Neuronal stem cell (in vitro differentiated cells): ENCODE data around the gene DNMT3B. TPM values are rescaled to one million over a fixed set of nuclear protein-coding genes. Genes with fewer than 3 reads are reported as not detected.
"Not testable (repeated sequence)": the region's sequence is repeated elsewhere in the genome, so short reads cannot be mapped to it uniquely, and the experiment has no call there.

ENCODE experiments used
- DNase-seq: peaks from one replicate; pipeline ENCODE4 v3.0.0-alpha.2; 2013; ENCODE audit warnings: low spot score
- H2AFZ ChIP-seq: one replicate; pipeline ENCODE4 v1.6.1; 2013; ENCODE audit warnings: mild to moderate bottlenecking, low read length, inconsistent platforms
- H2AK5ac ChIP-seq: 2 replicates; pipeline ENCODE4 v1.6.1; 2013; ENCODE audit warnings: low read depth, mild to moderate bottlenecking, inconsistent platforms, low read length, moderate library complexity, mixed read lengths
- H2BK120ac ChIP-seq: 2 replicates; pipeline ENCODE4 v1.6.1; 2013; ENCODE audit warnings: low read depth, mild to moderate bottlenecking, inconsistent platforms, low read length, moderate library complexity, mixed read lengths
- H2BK12ac ChIP-seq: one replicate; pipeline ENCODE4 v1.6.1; 2013; ENCODE audit warnings: low read length, inconsistent platforms
- H2BK15ac ChIP-seq: 2 replicates; pipeline ENCODE4 v1.6.1; 2013; ENCODE audit warnings: mild to moderate bottlenecking, low read length, inconsistent platforms, mixed read lengths
- H2BK5ac ChIP-seq: one replicate; pipeline ENCODE4 v1.6.1; 2013; ENCODE audit warnings: inconsistent platforms, mild to moderate bottlenecking, low read length, moderate library complexity
- H3K14ac ChIP-seq: one replicate; pipeline ENCODE4 v1.6.1; 2013; ENCODE audit warnings: low read length, inconsistent platforms
- H3K18ac ChIP-seq: 2 replicates; pipeline ENCODE4 v1.6.1; 2013; ENCODE audit warnings: low read length, inconsistent platforms
- H3K23ac ChIP-seq: 2 replicates; pipeline ENCODE4 v1.6.1; 2013; ENCODE audit warnings: low read depth, mild to moderate bottlenecking, mixed read lengths, low read length, inconsistent platforms; ENCODE audit not compliant: poor library complexity
- H3K27ac ChIP-seq: replicated peaks from 3 replicates; pipeline ENCODE4 v1.5.1; 2013; ENCODE audit warnings: low read length, inconsistent platforms
- H3K27me3 ChIP-seq, 3 experiments: 2 replicates each; pipeline ENCODE4 v1.6.1; 2013; ENCODE audit warnings: low read length in 3 of 3, mild to moderate bottlenecking in 2 of 3, inconsistent platforms in 1 of 3, low read depth in 1 of 3, mixed read lengths in 1 of 3, moderate library complexity in 1 of 3; ENCODE audit not compliant: control insufficient read depth in 3 of 3, insufficient read depth in 3 of 3
- H3K36me3 ChIP-seq, 2 donors: replicated peaks in 1 of 2; 2 replicates each; pipeline ENCODE4 v1.6.1; 2013; ENCODE audit warnings: low read length in 2 of 2; ENCODE audit not compliant: control insufficient read depth in 2 of 2, insufficient read depth in 2 of 2
- H3K4ac ChIP-seq: 2 replicates; pipeline ENCODE4 v1.6.1; 2013; ENCODE audit warnings: inconsistent platforms, mild to moderate bottlenecking, low read length, moderate library complexity
- H3K4me1 ChIP-seq, 2 donors: 1 replicate in 1 of 2; 2 replicates in 1 of 2; pipeline ENCODE4 v1.6.1; 2013; ENCODE audit warnings: low read length in 2 of 2, low read depth in 1 of 2; ENCODE audit not compliant: control insufficient read depth in 2 of 2, insufficient read depth in 1 of 2
- H3K4me2 ChIP-seq: one replicate; pipeline ENCODE4 v1.6.1; 2013; ENCODE audit warnings: mild to moderate bottlenecking, low read length, inconsistent platforms; ENCODE audit not compliant: insufficient read depth, poor library complexity, severe bottlenecking
- H3K4me3 ChIP-seq, 2 donors: 2 replicates each; pipeline ENCODE4 v1.5.1; 2013; ENCODE audit warnings: low read length in 2 of 2, mild to moderate bottlenecking in 2 of 2, inconsistent platforms in 1 of 2, moderate library complexity in 1 of 2
- H3K79me1 ChIP-seq: one replicate; pipeline ENCODE4 v1.6.1; 2013; ENCODE audit warnings: low read depth, mild to moderate bottlenecking, inconsistent platforms, low read length, moderate library complexity
- H3K9ac ChIP-seq: one replicate; pipeline ENCODE4 v1.6.1; 2013; ENCODE audit warnings: mild to moderate bottlenecking, low read depth, low read length, inconsistent platforms; ENCODE audit not compliant: poor library complexity
- H3K9me3 ChIP-seq, 2 donors: replicated peaks in 1 of 2; 2 replicates each; pipeline versions ENCODE3 to v1.6.1; 2013; ENCODE audit warnings: low read length in 2 of 2, mild to moderate bottlenecking in 2 of 2, inconsistent platforms in 1 of 2, low read depth in 1 of 2, mixed read lengths in 1 of 2, moderate library complexity in 1 of 2; ENCODE audit not compliant: control insufficient read depth in 2 of 2, insufficient read depth in 1 of 2
- H4K8ac ChIP-seq: one replicate; pipeline ENCODE4 v1.6.1; 2013; ENCODE audit warnings: low read depth, mild to moderate bottlenecking, inconsistent platforms, low read length, moderate library complexity
- H4K91ac ChIP-seq: one replicate; pipeline ENCODE4 v1.6.1; 2013; ENCODE audit warnings: low read length, low read depth, mild to moderate bottlenecking, inconsistent platforms; ENCODE audit not compliant: poor library complexity
- WGBS, 2 donors: extraction: QIAGEN DNeasy Blood & Tissue Kit; methylation state at CpG; one replicate each; pipeline ENCODE4 v1.1.7; 2013; ENCODE audit warnings: missing lambda C conversion rate in 2 of 2, mixed read lengths in 1 of 2; ENCODE audit not compliant: insufficient read length in 2 of 2, insufficient replicate concordance in 1 of 2; ENCODE audit errors: extremely low coverage in 2 of 2; 5-methylcytosine and 5-hydroxymethylcytosine counted together
- polyA plus RNA-seq, 2 experiments: library from polyadenylated mRNA; stranded (reverse); fragments of 200-250 nt; gene quantifications; one replicate each; pipeline ENCODE4 v1.2.3, GENCODE V29; 2013

The DNMT3B gene
- polyA plus RNA-seq (2013, experiment 1 of 2): 47.1 TPM
- 47.3 TPM for polyA plus RNA-seq (2013, experiment 2 of 2)

DNA sequence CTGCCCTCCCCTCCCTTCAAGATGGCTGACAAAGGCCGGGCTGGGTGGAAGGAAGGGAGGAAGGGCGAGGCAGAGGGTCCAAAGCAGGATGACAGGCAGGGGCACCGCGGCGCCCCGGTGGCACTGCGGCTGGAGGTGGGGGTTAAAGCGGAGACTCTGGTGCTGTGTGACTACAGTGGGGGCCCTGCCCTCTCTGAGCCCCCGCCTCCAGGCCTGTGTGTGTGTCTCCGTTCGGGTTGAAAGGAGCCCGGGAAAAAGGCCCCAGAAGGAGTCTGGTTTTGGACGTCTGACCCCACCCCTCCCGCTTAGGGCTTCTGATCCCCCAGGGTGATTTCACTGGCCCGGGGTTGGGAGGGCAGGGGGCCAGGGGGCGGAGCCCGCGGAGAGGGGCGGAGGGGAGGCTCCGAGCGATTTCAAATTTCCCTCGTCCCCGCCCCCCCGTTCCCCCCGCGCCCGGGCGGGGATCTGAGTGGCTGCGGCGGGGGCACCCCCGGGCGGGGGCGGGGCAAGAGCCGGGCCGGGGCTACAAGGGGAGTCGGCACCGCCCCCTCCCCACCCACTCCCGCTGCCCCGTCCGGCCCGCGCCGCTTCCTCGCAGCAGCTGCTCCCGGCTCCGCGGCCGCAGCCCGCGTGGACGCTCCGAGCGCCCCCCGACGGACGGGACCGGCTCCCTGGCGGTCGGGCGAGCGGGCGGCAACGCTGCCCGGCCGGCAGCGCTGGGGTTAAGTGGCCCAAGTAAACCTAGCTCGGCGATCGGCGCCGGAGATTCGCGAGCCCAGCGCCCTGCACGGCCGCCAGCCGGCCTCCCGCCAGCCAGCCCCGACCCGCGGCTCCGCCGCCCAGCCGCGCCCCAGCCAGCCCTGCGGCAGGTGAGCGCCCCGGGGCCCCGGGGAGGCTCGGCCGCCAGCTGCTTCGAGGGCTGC is at the start of gene DNMT3B:
TSS of gene DNMT3B (plus strand) at position 555 of the 923 bp plus-strand sequence. CDS start 17,939 bp downstream, outside the sequence.
- peak within 1 kb of the TSS; percentile 17 for H4K91ac ChIP-seq
- H3K4me3 ChIP-seq: peak within 1 kb of the TSS; percentile 93 to 98
- no peaks in the 10 kb centered on the region for H3K9me3 ChIP-seq
- no CpG with 5 or more reads among the region's 92 CpGs for WGBS, 2 donors
- H2AFZ ChIP-seq: peak within 1 kb of the TSS; percentile 97
- no peaks in the 10 kb centered on the region for H3K27me3 ChIP-seq
- H2BK5ac ChIP-seq: peak within 1 kb of the TSS; percentile 44
- H2BK15ac ChIP-seq: peak within 1 kb of the TSS; percentile 83
- H2BK12ac ChIP-seq: peak within 1 kb of the TSS; percentile 82
- peak within 1 kb of the TSS; percentile 71 for H3K27ac ChIP-seq
- DNase-seq: peak; percentile 91
- H4K8ac ChIP-seq: no peak within 1 kb of the TSS
- H3K4ac ChIP-seq: peak within 1 kb of the TSS; percentile 78
- peaks cover 16 to 24% of the 10 kb centered on the region in 2 donors for H3K4me1 ChIP-seq
- peak within 1 kb of the TSS; percentile 62 for H2AK5ac ChIP-seq
- H3K18ac ChIP-seq: peak within 1 kb of the TSS; percentile 93
- peak within 1 kb of the TSS; percentile 90 for H3K23ac ChIP-seq
- H3K36me3 ChIP-seq: no peaks in the 10 kb centered on the region
- peak within 1 kb of the TSS; percentile 94 for H3K9ac ChIP-seq
- peak within 1 kb of the TSS; percentile 39 for H3K14ac ChIP-seq
- H2BK120ac ChIP-seq: peak within 1 kb of the TSS; percentile 64
- peaks cover 5% of the 10 kb centered on the region for H3K79me1 ChIP-seq
- peak within 1 kb of the TSS; percentile 95 for H3K4me2 ChIP-seq

- no peaks in the 10 kb centered on the region for H3K27me3 ChIP-seq
- WGBS, 2 donors: no CpG with 5 or more reads among the region's 3 CpGs
Measured at GRCh38 chr20:32718749-32719348, 43.3 kb upstream of the DNMT3B start.

GRCh38 chr20:32727683-32728082 is 34.5 kb upstream of the DNMT3B start:
- Histone ChIP-seq H3K27ac (no peak overlapping the region), H3K4me1 (no peaks in the 10 kb centered on the region), H2BK120ac (no peak overlapping the region), H3K79me1 (no peaks in the 10 kb centered on the region), H3K4me3 (no peak overlapping the region), H3K27me3 (no peaks in the 10 kb centered on the region), H2BK15ac (no peak overlapping the region), H3K9me3 (no peaks in the 10 kb centered on the region), H3K18ac (no peak overlapping the region), H3K4me2 (no peak overlapping the region), H2AK5ac (no peak overlapping the region), H3K14ac (no peak overlapping the region), H3K36me3 (peaks cover 0 to 19% of the 10 kb centered on the region in 2 donors), H4K91ac (no peak overlapping the region), H3K4ac (no peak overlapping the region), H3K9ac (no peak overlapping the region), H2BK5ac (no peak overlapping the region), H4K8ac (no peak overlapping the region), H2BK12ac (no peak overlapping the region), H3K23ac (no peak overlapping the region), H2AFZ (no peak overlapping the region)
- no CpG with 5 or more reads among the region's 7 CpGs for WGBS, 2 donors
- no peak for DNase-seq

More at GRCh38 chr20:32718749-32719348, 43.3 kb upstream of the DNMT3B start:
- Histone ChIP-seq H2BK5ac (no peak overlapping the region), H3K14ac (no peak overlapping the region), H3K4ac (no peak overlapping the region), H4K8ac (no peak overlapping the region), H2AK5ac (no peak overlapping the region), H2AFZ (no peak overlapping the region), H4K91ac (no peak overlapping the region), H3K36me3 (no peaks in the 10 kb centered on the region), H2BK120ac (no peak overlapping the region), H2BK15ac (no peak overlapping the region), H3K27ac (no peak overlapping the region), H3K79me1 (no peaks in the 10 kb centered on the region), H3K9me3 (no peaks in the 10 kb centered on the region), H3K4me2 (no peak overlapping the region), H3K9ac (no peak overlapping the region), H3K18ac (no peak overlapping the region), H3K4me3 (no peak overlapping the region), H3K23ac (no peak overlapping the region), H3K4me1 (no peaks in the 10 kb centered on the region), H2BK12ac (no peak overlapping the region)
- no peak for DNase-seq

- H3K9ac ChIP-seq, H2AK5ac ChIP-seq, H3K23ac ChIP-seq, H2BK5ac ChIP-seq, H4K8ac ChIP-seq, H2BK15ac ChIP-seq, H3K18ac ChIP-seq, H3K27me3 ChIP-seq, H3K79me1 ChIP-seq, H3K27ac ChIP-seq, H2BK12ac ChIP-seq, H2AFZ ChIP-seq, H4K91ac ChIP-seq, DNase-seq, H3K9me3 ChIP-seq, H3K4me2 ChIP-seq, H3K14ac ChIP-seq, H3K4ac ChIP-seq, H2BK120ac ChIP-seq, H3K4me1 ChIP-seq, H3K4me3 ChIP-seq: not testable (repeated sequence)
- peaks cover 0 to 19% of the 10 kb centered on the region in 2 donors for H3K36me3 ChIP-seq
- WGBS, 2 donors: no CpG with 5 or more reads among the region's 6 CpGs
Measured at GRCh38 chr20:32728435-32728834, 33.8 kb upstream of the DNMT3B start.
